Activated naive CD4-positive, alpha-beta T cell treated with anti-CD3 and anti-CD28 coated beads for 36 hours (primary cell): Measurements from ENCODE around the gene CERK. TPM values are rescaled to one million over a fixed set of nuclear protein-coding genes. Genes with fewer than 3 reads are reported as not detected.

Experiments
- CTCF ChIA-PET: fragments of 350-600 bp; sonication (Branson Sonifier 250); formaldehyde crosslinking; loops from one replicate; lab custom pipeline; 2021; ENCODE audit warnings: antibody characterized with exemption; lab: Charles Lee
- DNase-seq: peaks from one replicate; pipeline ENCODE4 v3.0.0-alpha.2; 2020
- H3K27ac Mint-ChIP-seq: one replicate; pipeline ENCODE4 v1.8.0; 2021; ENCODE audit warnings: mild to moderate bottlenecking, mixed read lengths
- H3K27me3 Mint-ChIP-seq: one replicate; pipeline ENCODE4 v1.8.0; 2021; ENCODE audit warnings: low read depth, mixed read lengths
- H3K36me3 Mint-ChIP-seq: one replicate; pipeline ENCODE4 v1.8.0; 2021; ENCODE audit warnings: low read depth, mixed read lengths
- H3K4me1 Mint-ChIP-seq: one replicate; pipeline ENCODE4 v1.8.0; 2021; ENCODE audit warnings: low read depth, mixed read lengths
- H3K4me3 Mint-ChIP-seq: one replicate; pipeline ENCODE4 v1.8.0; 2021; ENCODE audit warnings: mild to moderate bottlenecking, moderate library complexity, mixed read lengths
- H3K9me3 Mint-ChIP-seq: one replicate; pipeline ENCODE4 v1.8.0; 2021; ENCODE audit warnings: mixed read lengths
- intact Hi-C: fragments of 100-400 bp; cut with micrococcal nuclease; formaldehyde crosslinking; loops from one replicate; pipeline ENCODE4 v1.15.1; 2023
- total RNA-seq, 2 experiments: library from RNA; stranded (reverse); gene quantifications; one replicate each; pipeline ENCODE4 v1.2.3, GENCODE V29; 2021

The CERK gene
- total RNA-seq, 2 experiments from 2014 or later: 32.6 to 34.9 TPM

DNA sequence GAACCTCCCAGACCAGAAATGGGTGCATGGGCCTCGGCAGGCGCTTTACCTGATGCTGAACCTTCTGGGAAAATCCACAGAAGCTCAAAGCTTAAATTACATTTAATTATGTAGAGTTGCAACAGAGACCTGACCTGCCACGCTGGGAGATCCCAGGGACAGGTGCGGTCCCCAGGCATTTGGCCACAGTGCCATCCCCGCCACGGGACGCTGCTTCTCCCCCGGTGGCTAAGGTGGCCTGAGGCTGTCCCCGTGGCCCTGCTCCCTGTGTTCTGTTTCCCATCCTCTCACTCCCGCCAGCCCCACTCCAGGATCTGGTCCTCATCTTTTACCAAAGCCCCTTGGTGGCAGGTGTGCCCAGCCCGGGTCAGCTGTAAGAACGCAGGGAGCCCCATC lies 78.3 kb downstream of the CERK start:
- Mint-ChIP-seq H3K4me1 (peaks cover 22% of the 10 kb centered on the region), H3K4me3 (no peak overlapping the region), H3K36me3 (no peaks in the 10 kb centered on the region), H3K9me3 (no peaks in the 10 kb centered on the region), H3K27ac (peak overlapping the region; percentile 81), H3K27me3 (no peaks in the 10 kb centered on the region)
- no peak for DNase-seq
- CTCF ChIA-PET: no interaction called here
- intact Hi-C loops: loop anchor here (2.0 kb wide), 1 partner anchor 45 kb away; no protein-coding TSS in a partner anchor

- Mint-ChIP-seq H3K36me3 (no peaks in the 10 kb centered on the region), H3K27me3 (no peaks in the 10 kb centered on the region), H3K4me3 (no peak overlapping the region), H3K9me3 (no peaks in the 10 kb centered on the region), H3K4me1 (peaks cover 26% of the 10 kb centered on the region), H3K27ac (no peak overlapping the region)
- intact Hi-C loops: no loop called here
- DNase-seq: no peak
- CTCF ChIA-PET: no interaction called here
These were observed 78.8 kb downstream of the CERK start for GRCh38 chr22:46659059-46659790.

GRCh38 chr22:46657996-46658947 lies 79.8 kb downstream of the CERK start:
- peaks cover 2% of the 10 kb centered on the region for H3K36me3 Mint-ChIP-seq
- DNase-seq: no peak
- no peaks in the 10 kb centered on the region for H3K9me3 Mint-ChIP-seq
- no peaks in the 10 kb centered on the region for H3K27me3 Mint-ChIP-seq
- no peak overlapping the region for H3K27ac Mint-ChIP-seq
- H3K4me3 Mint-ChIP-seq: no peak overlapping the region
- H3K4me1 Mint-ChIP-seq: peaks cover 31% of the 10 kb centered on the region
- CTCF ChIA-PET: no interaction called here
- intact Hi-C loops: no loop called here

- CTCF ChIA-PET: no interaction called here
- peaks cover 2% of the 10 kb centered on the region for H3K36me3 Mint-ChIP-seq
These were observed 80.4 kb downstream of the CERK start for GRCh38 chr22:46657655-46657953.

DNA sequence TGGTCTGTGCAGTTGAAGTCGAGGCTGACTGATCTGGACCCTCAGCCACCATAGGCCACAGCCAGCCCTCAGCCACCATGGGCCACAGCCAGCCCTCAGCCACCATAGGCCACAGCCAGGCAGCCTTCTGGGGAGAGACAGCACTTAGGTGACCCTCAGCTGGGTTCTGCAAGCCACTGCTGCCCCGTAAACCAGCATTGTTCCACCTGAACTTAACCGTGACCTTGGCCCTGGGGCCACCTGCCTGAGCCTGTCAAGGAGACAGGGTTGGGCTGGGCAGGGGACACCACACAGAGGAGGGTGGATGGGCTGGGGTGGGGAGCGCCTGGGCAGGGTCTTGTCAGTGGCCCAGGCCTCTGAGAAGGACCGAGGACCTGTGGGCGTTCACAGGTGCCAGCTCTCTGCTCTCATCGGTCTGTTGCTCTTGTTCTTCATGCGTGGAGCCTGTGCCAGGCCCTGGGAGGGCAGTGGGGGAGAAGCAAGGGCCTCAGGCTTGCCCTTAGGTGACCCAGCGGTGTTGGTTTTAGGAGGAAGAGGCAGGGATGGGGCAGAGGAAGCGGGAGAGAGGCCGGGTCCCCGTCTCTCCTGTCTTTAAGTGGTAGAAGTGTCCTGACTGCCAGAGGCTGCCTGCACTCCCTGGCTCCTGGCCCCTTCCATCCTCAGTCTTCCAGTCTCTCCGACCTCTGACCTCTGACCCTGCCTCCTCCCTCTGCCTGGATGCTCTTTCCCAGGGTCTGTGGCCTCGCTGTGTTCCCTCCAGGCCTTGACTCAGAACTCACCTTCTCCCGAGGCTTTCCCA lies 81.0 kb downstream of the CERK start:
- H3K36me3 Mint-ChIP-seq: peaks cover 2% of the 10 kb centered on the region
- intact Hi-C loops: no loop called here
- CTCF ChIA-PET: no interaction called here
- H3K4me3 Mint-ChIP-seq: no peak overlapping the region
- H3K4me1 Mint-ChIP-seq: peaks cover 40% of the 10 kb centered on the region
- H3K27ac Mint-ChIP-seq: peak overlapping the region; percentile 69
- DNase-seq: no peak
- H3K9me3 Mint-ChIP-seq: no peaks in the 10 kb centered on the region
- no peaks in the 10 kb centered on the region for H3K27me3 Mint-ChIP-seq

More at GRCh38 chr22:46657655-46657953, 80.4 kb downstream of the CERK start:
- Mint-ChIP-seq H3K27me3 (no peaks in the 10 kb centered on the region), H3K4me1 (peaks cover 36% of the 10 kb centered on the region), H3K4me3 (no peak overlapping the region), H3K9me3 (no peaks in the 10 kb centered on the region), H3K27ac (peak overlapping the region; percentile 69)
- DNase-seq: no peak
- intact Hi-C loops: no loop called here

DNA sequence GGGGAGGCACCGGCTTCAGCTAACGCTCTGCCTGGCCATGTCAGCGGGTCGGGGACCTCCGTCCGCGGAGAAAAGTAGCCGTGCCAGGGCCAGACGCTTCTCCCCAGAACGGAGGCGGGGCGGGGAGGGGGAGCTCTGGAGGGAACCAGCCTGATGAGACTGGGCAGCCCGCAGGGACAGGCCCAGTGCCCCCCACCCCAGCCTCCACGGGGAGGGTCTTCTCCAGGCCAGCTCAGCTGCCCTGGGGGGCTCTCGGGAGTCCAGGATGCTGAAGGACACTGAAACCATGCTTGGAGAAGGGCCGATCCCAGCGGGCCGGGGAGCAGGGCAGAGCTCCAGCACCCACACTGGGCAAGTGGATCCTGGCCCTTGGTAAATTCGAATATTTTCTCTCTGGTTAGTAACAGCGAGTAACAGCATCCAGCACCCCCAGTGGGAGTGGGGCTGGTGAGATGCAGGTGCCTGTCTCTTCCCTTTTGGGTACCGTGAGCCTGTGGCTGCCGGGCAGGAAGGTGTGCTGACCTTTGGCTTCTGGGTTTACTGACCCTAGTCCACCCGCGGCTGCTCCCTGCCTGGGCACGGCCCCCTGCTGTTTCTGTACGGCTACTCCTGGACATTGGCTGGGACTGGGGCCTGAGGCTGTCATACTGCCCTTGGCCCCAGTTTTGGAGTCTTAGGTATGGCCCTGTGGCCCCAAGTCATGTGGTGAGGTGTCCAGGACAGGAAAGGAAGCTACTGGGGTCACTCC lies 82.0 kb downstream of the CERK start:
- H3K4me1 Mint-ChIP-seq: peaks cover 36% of the 10 kb centered on the region

DNA sequence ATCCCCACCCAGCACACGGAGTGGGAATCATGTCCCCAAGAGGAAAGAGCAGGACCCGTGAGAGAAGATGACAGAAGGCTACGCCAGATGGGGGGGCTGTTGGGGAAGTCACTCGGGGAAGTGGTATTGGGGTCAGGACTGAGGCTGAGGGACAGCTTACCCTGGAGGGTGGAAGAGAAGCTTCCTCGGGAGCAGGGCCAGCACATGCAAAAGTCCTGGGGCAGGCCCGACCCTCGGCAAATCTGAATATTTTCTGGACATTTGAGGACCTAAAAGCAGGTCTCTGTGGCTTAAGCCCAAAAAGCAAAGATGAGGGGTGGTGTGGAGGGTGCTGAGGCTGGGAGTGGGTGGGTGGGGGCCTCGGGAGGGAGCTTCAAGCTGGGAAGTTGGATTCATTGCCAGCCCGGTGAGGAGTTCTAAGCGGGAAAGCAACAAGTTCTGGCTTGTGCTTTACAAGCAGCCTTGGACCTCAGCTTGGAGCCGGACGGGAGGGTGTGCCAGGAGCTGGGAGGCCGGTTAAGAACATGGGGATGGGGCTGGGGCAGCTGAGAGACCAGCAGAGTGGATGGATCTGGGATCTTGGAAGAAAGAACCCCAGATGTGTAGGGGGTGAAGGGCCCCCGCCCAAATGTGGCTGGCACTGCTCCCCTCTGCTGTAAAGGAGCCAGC lies 83.0 kb downstream of the CERK start:
- H3K27me3 Mint-ChIP-seq: no peaks in the 10 kb centered on the region
- intact Hi-C loops: no loop called here
- CTCF ChIA-PET: interaction anchor here (0.6 to 1.0 kb wide), 2 partner anchors 91 to 383 kb away, joined by 3 read pairs; no protein-coding TSS in a partner anchor

More for the DNA sequence above, 82.0 kb downstream of the CERK start:
- DNase-seq: no peak
- H3K36me3 Mint-ChIP-seq: peaks cover 2% of the 10 kb centered on the region
- H3K4me3 Mint-ChIP-seq: no peak overlapping the region
- CTCF ChIA-PET: interaction anchor here (1.0 kb wide), 1 partner anchor 92 kb away, joined by 3 read pairs; no protein-coding TSS in a partner anchor
- H3K27ac Mint-ChIP-seq: no peak overlapping the region
- H3K9me3 Mint-ChIP-seq: no peaks in the 10 kb centered on the region
- H3K27me3 Mint-ChIP-seq: no peaks in the 10 kb centered on the region
- intact Hi-C loops: no loop called here

DNA sequence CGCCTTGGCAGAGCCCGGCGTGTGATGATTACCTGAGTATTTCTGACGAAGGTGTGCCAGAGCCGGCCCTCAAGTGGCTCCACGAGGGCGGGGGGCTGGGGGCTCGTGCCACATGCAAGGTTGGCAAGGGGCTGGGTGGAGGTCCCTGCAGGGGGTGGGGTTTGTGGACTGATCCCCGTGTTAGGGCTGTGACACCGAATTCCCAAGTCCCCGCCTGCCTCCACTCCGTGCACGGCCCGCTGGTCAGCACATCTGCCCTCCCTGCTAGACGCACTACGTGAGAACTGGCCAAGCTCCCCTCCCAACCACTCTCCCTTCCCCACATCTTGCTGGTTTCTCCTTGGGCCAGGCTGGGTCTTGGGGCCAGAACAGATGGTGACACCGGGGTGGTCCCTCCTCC lies 83.6 kb downstream of the CERK start:
- Mint-ChIP-seq H3K9me3 (no peaks in the 10 kb centered on the region), H3K27ac (peak overlapping the region; percentile 63), H3K27me3 (no peaks in the 10 kb centered on the region), H3K4me1 (peaks cover 24% of the 10 kb centered on the region), H3K4me3 (no peak overlapping the region), H3K36me3 (peaks cover 2% of the 10 kb centered on the region)
- CTCF ChIA-PET: interaction anchor here (0.6 kb wide), 1 partner anchor 384 kb away, joined by 3 read pairs; no protein-coding TSS in a partner anchor
- DNase-seq: no peak
- intact Hi-C loops: no loop called here

More for the DNA sequence above, 83.0 kb downstream of the CERK start:
- H3K9me3 Mint-ChIP-seq: no peaks in the 10 kb centered on the region
- peaks cover 26% of the 10 kb centered on the region for H3K4me1 Mint-ChIP-seq
- no peak overlapping the region for H3K4me3 Mint-ChIP-seq
- no peak overlapping the region for H3K27ac Mint-ChIP-seq
- H3K36me3 Mint-ChIP-seq: peaks cover 2% of the 10 kb centered on the region
- no peak for DNase-seq

DNA sequence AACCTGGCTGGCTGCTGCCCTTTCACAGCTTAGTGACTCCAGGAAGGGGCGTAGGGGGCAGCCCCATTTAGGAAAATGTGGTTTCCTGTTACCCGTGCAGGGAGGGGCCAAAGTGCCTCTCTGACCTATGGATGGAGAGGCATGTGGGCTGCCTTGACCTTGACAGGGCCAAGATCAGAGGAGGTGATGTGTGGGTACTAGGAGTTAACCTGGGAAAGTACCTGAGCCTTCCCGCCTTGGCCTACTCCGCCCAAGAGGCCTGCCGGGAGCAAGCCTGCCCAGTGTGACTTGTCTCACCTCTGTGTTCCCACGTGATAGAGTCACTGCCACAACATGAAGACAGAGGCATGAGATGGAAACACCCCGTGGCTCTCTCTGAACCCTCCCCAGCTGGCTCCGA lies 84.5 kb downstream of the CERK start:
- peak; percentile 81 for DNase-seq
- Mint-ChIP-seq H3K4me3 (no peak overlapping the region), H3K9me3 (no peaks in the 10 kb centered on the region), H3K27ac (peak overlapping the region; percentile 84), H3K4me1 (peaks cover 24% of the 10 kb centered on the region), H3K27me3 (no peaks in the 10 kb centered on the region), H3K36me3 (peaks cover 2% of the 10 kb centered on the region)
- CTCF ChIA-PET: no interaction called here
- intact Hi-C loops: loop anchor here (1.0 kb wide), 2 partner anchors 21 to 39 kb away; no protein-coding TSS in a partner anchor

DNA sequence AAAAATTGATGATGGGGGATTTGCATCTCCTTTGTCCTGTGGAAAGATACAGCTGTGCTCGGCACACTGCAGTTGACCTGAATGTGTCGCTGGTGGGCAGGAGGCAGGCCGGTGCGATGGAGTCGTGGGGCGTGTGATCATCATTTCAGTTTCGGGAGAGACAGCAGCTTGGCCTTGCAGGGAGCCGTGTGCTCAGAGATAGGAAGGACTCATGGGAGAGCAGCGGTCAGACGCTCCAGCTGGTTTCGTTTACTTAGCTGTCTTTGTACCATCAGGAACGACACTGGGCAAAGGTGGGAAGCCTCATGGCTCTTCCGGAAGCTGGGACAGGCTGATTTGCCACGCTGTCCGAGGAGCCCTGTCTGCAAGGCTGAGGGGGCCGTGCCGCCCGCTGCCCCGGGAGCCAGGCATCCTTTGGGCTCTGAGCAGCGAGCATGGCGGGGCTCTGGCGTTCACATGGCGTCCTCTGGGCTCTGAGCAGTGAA lies 85.2 kb downstream of the CERK start:
- H3K27ac Mint-ChIP-seq: peak overlapping the region; percentile 4
- no peaks in the 10 kb centered on the region for H3K9me3 Mint-ChIP-seq
- DNase-seq: no peak
- intact Hi-C loops: loop anchor here (1.0 kb wide), 2 partner anchors 21 to 39 kb away; no protein-coding TSS in a partner anchor
- no peak overlapping the region for H3K4me3 Mint-ChIP-seq
- peaks cover 24% of the 10 kb centered on the region for H3K4me1 Mint-ChIP-seq
- CTCF ChIA-PET: interaction anchor here (1.1 kb wide), 1 partner anchor 89 kb away, joined by 4 read pairs; no protein-coding TSS in a partner anchor
- no peaks in the 10 kb centered on the region for H3K27me3 Mint-ChIP-seq
- peaks cover 2% of the 10 kb centered on the region for H3K36me3 Mint-ChIP-seq
